Epithelial cell of prostate (primary cell): Measurements from ENCODE around the gene PHACTR3.

Source experiments
- DNase-seq: peaks from one replicate; pipeline ENCODE4 v3.0.0-alpha.2; 2011; ENCODE audit warnings: low read depth, low spot score
- H3K27ac ChIP-seq: fragments of 450-650 bp; 2 replicates; pipeline ENCODE4 v1.5.1; 2017; ENCODE audit warnings: mild to moderate bottlenecking

The PHACTR3 gene

DNA sequence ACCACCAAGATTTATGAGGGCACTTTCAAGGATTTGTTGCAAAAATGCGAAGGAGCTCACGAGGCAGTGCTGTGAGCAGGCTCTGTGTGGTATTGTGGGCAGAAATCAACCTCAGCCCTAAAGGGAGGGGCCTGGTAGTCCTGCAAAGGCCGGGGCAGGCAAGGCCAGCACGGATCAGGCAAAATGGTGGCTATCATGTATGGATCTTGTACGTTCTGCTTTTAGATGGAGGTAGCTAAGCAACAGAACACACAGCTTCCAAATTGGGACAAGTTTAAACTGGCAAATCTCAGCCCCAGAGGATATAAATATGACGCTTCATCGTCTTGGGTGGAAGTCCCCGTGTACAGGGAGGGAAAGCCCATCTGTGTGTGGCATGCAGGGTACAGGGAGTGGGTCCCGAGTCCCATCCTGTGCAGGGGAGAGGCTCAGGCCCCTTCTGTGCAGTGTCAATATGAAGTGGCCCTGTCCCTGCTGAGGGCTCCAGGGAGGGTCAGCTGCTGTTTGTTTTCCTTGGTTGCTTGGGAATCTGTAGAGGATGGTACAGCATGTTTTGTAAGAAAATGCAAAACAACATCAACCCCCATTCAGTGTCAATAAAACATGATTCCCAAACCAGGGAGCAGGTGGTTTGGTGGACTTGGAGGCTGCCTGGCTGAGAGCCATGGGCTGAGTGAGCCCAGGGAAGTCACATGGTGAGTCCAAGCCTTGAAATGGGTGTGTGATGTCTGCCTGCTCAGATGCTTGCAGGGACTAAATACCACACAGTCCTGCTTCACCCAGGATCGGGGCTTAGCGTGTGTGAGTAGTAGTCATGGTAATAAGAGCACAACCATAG, 216.1 kb downstream of the PHACTR3 start:
- DNase-seq, result peak; percentile 24
- no peak overlapping the region for H3K27ac ChIP-seq

DNA sequence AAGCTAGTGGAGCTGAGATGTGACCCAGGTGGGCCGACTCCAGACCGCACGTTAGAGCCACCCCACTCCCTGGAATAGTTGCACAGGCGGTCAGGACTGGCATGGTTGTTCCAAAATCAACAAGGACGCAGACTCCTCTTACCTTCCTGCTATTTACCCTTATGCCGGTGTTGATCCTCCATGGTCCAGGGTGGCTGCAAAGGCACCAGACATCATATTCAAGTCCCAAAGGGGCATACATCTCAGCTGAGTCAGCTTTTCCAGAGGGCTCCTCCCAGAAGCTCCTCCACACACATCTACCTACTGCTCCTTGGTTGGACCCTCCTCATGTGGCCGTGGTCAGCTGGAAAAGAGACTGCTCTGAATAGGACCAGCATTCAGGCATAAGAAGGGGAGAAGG, 216.9 kb downstream of the PHACTR3 start:
- no peak for DNase-seq

DNA sequence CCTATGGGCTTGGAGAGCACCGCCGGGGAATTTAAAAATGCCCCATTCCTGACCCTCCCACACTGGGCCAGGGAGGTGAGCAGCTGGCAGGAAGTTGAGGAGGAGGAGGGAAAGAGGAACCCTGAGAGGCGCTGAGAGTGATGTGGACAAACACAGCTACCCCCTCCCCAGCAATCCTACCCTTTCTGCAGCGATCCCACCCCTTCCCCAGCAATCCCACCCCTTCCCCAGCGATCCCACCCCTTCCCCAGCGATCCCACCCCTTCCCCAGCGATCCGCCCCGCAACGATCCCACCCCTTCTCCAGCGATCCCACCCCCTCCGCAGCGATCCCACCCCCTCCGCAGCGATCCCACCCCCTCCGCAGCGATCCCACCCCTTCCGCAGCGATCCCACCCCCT, 217.4 kb downstream of the PHACTR3 start:
- no peak for DNase-seq
- H3K27ac ChIP-seq, result no peak overlapping the region

More for the DNA sequence above, 216.9 kb downstream of the PHACTR3 start:
- no peak overlapping the region for H3K27ac ChIP-seq

DNA sequence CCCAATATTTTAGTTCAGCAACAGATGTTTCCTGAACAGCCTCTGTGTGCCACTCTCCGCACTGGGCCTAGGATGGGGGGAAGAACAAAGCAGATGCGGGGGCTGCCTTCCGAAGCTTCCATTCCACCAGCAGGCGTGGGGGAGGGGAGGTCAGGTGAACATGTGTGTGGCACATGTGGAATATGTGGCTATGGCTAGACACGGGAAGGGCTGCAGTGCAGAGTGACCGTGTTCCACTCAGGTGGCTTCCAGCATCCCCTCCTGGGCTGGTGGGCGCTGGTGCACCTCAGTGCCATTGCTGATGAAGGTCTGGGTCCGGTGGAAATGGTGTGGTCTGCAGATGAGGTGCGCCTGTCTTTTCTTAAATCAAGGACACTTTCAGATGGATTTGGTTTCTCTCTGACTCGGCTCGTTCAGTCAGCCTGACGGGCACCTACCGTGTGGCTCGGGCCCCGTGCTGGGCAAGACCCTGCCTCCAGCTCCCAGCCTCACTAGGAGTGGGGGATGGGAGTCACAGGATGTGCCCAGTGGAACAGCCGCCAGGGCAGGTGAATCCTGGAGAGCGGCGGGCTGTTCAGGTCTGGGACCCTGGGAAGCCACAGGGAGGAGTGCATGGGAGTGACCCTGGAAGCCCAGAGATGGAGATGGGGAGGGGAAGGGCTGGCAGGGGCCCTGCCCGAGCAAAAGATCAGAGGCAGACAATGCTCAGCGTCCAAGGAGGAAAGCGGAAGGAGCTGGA, 218.1 kb downstream of the PHACTR3 start:
- H3K27ac ChIP-seq, result no peak overlapping the region
- DNase-seq, result no peak

DNA sequence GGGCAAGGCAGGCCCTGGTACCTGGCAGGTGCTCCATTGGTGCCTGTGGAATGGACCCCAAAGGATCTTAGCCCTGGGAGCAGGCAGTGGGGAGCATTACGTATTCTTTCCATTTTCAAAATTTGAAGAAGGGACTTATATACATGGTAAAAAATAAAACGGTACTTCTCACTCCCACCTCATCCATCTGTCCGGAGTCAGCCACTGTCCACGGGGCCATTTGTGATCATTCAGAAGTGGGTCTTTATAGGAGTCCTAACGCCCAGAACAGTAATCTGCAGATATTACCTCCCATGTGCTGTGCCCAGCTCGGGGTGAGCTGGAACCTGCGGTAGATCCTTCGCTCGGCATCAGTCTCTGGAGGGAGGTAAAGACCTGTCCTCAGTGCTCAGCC, 218.7 kb downstream of the PHACTR3 start:
- H3K27ac ChIP-seq, result no peak overlapping the region
- DNase-seq, result no peak

DNA sequence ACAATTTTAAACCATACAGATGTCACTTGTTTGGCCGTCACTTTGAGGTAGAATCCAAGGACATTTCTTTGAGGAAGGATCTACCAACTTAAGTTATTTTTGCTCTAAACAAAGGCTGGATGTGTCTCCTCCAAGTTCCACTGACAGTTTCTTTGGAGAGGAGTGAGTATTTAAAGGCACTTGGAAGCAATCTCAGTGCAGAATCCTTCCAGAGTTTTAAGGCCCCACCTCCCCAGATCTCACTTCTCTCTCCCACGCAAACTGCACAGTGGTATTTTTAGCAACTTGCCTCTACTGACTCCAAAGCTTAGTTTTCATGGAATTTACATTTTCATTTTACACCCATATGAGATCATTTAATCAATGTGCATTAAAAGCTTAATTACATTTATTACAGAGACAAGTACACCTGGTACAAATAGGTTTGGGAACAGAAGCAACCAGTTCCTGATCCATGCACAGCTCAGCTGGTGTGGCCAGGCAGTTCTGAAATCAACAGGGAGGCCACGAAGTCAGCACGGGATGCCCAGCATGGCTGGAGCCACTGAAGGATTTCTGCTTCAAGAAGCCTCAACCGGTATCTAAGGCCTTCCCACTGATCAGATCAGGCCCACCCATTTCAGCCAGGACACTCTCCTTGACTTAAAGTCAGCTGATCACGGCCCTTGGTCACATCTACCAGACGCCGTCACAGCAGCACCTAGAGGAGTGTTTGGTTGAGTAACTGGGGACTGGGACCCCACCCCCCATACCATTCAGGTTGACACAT, 219.3 kb downstream of the PHACTR3 start:
- DNase-seq, result no peak
- no peak overlapping the region for H3K27ac ChIP-seq

DNA sequence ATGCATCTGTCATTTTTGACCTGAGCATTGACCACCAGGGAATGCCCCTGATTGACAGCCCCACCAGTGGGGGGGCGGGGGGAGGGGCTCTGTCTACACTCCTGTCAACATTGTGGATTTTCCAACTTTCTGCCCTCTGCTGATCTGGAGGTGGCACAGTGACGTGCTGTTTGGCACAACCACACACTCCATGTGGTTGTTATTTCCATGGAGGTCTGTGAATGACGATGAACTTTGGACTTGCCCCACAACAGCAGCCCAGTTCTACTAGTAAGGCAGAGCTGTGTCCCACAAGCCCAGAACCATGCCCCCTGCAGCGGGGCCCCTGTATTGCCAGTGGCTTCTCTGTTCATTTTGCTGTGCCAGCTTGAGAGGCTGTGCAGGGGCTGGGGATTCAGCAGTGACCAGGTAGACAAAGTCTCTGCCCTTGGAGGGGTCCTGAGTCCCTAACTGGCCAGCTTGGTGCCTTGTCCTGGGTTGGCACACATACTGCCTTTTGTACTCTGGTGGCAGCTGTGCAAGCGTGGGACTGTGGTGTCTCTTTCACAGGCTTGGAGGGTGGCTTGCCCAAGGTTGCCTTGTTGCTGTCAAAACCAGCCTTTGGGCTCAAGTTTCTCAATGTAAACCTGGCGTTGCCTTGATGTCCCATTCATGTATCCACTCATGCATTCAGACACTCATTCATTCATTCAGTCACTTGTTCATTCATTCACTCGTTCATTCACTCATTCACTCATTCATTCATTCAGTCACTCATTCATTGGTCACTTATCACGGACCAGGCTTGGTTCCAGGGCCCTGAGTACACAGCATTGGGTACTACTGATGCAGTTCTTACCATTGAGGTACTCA, 220.6 kb downstream of the PHACTR3 start:
- peak overlapping the region; percentile 84 for H3K27ac ChIP-seq
- DNase-seq, result no peak

DNA sequence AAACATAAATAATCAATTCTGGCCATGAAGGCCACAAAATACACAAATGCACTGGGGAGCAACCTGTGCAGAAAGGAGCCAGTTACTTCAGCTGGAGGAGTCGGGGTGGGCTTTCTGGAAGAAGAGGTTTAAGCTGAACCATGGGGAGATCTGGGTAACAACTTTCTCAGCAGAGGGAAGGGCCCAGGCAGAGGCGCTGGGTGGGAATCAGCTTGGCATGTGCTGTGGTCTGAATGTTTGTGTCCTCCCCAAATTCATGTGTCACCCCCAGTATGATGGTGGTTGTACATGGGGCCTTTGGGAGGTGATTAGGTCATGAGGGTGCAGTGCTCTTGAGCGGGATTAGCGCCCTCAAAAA, 221.2 kb downstream of the PHACTR3 start:
- no peak for DNase-seq
- peak overlapping the region; percentile 84 for H3K27ac ChIP-seq

DNA sequence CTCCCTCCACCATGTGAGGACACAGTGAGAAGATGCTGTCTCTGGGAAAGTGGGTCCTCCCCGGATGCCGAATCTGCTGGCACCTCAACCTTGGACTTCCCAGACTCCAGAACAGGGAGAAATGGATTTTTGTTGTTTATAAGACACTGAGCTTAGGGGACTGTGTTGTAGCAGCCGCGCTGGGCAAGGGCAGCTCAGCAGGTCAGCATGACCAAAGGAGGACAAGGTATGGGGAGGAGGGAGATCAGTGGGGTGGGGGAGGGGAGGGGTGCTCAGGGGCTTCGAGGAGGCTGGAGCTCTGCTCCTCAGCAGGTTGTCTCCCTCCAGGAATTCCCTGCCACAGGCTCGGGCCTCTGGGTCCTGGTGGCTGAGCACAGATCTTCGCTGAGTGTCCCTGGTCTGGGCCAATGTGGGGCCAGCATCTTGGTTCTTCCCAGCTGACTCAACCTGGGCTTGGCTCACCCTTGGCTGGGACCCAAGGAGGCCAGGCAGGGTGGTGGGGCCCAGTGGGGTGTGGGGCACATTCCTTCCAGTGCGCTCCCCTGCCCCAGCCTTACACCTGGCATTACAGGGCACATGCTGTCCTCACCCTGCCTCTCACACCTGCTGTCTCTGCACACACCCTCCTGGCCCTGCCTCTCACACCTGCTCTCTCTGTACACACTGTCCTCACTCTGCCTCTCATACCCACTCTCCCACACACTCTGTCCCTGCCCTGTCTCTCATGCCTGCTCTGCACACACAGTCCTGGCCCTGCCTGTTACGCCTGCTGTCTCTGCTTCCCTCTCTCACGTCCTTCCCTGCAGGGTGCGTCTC, 221.8 kb downstream of the PHACTR3 start:
- H3K27ac ChIP-seq, result peak overlapping the region; percentile 84

DNA sequence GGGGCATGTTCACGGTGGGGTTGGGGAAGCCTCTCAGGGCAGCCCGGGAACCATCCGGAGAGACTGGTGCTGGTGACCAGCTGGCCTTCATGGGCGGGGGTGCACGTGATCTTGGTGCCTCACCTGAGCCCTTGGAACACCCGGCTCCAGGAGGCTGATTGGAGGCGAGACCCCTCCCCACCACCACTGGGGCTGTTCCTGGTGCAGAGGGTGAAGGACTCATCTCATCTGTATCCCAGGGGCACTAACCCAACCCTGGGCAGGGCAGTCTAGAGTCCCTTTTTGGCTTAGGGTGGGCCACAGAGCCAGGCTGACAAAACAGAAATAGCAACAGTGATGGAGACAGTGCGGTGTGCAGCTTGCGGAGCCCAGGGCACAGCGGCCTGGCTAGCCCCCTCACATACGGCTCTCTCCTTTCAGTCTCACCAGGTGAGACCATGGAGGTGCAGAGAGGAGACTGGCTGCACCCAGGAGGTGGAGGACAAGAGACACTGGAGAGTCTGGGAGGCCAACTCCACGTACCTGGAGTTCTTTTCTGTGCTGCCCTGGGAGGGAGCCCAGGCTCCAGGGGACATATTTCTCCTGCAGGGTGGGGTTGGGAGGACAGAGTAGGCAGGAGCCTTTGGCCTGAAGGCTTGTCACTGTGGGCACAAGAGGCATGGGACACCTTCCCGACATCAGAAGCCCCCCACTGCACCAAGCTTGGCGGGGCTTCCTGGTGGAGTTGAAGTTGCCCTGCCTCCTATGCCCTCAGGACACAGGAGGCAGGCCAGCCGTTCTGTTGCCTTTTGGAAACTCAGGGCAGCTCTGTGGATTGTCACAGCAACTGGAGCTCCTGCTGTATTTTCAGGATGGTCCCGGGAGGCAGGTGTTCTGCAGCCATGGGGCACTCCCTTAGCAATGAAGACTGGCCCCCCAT, 223.1 kb downstream of the PHACTR3 start:
- no peak for DNase-seq
- H3K27ac ChIP-seq, result peak overlapping the region; percentile 84

More for the DNA sequence above, 221.8 kb downstream of the PHACTR3 start:
- peak; percentile 61 for DNase-seq

DNA sequence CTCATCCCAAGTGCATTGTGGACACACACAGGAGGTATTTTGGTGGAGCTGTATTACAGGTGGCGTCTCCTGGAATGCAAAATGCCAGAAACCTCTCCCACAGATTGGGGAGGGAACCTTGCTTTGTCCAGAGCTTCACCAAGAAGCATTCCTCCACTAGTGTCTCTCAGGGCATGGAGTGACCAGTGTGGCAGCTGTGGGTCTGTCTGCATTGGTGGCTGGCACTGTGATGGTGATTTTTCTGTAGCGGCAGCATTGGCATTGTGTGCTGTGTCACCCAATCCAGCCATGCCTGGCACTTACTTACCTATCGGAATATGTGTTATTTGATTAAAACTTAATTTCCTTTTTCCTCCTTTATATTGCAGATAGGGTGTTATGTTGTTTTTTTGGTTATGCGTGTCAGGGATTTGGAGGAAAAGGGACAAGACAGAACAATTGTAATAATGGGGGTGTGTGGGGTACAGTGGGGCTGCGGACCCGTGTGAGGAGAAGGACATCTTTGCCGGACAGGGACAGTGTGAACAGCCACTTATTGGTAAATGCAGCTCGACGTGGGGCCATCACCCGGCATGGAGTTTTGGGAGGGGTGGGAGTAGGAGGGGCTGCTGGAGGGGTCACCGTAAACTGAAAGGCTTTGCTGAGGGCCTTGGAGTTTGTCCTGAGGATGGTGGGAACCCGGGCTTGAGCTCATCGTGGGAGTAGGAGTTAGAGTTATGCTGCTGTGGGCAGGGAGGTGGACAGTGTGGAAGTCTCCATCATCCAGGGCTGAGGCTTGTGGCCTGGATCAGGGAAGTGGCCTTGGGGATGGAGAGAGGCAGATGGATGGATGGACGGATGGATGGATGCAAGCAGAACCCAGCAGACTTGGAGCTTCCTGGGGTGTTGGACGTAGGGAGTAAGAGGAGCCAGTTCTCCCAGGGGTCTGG, 224.0 kb downstream of the PHACTR3 start:
- peak overlapping the region; percentile 84 for H3K27ac ChIP-seq
- DNase-seq, result no peak

DNA sequence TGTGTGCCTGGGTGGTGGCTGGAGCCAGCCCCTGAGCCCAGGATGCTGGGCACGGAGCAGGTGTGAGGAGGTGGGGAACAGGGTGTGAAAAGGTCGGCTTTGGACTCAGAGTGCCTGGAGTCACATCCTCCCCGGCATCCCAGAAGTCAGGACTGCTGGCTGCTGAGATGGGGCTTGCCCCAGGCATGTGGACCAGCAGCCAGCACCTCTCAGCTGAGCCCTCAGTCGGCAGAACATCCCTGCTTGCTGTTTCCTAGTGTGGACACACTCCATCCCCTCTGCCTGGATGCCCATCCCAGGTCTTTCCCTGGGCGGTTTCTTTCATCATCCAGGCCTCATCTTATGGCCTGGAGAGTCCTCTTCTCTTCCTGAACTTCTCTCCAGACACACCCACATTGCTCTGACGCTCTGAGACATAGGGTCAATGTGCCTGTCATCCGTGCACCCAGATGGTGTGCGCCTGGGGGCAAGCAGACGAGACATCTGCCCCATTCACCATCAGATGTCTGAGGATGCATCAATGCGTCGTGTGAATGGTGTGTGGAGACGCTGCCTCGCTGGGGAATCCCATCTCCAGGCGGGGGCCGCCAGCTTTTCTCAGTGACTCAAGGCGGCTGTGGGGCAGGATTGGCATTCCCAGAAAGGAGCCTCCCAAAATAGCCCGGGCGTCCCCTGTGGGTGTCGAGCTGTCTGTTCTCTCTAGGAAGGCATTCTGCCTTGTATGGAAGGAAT, 224.9 kb downstream of the PHACTR3 start:
- peak overlapping the region; percentile 89 for H3K27ac ChIP-seq
- no peak for DNase-seq

DNA sequence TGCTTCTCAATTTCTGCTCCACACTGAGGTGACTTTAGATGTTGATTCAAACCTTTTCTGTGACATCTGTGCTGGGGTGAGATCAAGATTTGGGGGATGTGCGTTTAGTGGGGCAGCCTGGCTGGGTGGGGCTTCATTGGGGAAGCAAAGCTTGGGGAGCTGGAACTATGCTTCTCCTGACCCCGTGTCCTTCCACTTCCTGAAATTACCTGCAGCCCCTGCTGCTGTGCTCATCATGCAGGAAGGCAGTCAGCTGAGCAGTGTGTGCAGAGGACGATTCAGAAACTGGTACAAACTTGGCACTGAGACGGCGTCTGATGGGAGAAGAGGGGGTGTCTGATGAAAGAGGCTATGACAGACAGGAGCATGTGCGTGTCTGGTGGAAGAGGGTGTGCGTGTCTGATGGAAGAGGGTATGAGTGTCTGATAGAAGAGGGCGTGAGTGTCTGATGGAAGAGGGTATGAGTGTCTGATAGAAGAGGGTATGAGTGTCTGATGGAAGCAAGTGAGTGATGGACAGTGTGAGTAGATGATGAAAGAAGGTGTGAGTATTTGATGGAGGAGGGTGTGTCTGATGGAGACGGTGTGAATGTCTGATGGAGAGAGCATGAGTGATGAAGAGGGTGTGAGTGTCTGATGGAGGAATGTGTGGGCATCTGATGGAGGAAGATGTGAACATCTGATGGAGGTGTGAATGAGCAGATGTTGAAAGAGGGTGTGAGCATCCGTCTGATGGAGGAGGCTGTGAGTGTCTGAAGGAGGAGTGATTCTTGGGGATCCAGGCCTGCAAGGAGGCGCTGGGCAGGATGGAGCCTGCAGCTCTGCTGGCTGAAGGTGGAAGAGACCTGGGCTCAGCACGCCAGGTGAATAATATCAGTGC, 225.7 kb downstream of the PHACTR3 start:
- no peak for DNase-seq
- peak overlapping the region; percentile 89 for H3K27ac ChIP-seq

DNA sequence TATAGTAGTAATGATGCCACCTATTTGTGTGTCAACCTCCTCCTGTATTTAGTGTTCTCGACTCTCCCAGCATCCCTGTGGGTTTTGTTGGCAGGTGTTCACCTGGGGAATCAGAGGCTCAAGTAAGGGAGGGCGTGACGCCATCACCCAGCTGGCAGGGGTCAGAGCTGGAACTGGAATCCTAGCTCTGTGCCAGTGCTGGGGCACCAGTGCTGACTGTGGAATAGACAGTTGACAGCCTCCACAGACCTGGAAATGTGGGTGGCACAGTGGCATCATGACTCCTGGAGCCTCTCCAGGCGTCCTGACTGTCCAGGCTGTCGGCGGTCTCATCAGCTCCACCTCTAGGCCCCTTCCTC, 226.3 kb downstream of the PHACTR3 start:
- no peak for DNase-seq
- H3K27ac ChIP-seq, result peak overlapping the region; percentile 89
